Neural cell (in vitro differentiated cells): ENCODE results near the gene DENND5B. TPM values are rescaled to one million over a fixed set of nuclear protein-coding genes. Genes with fewer than 3 reads are reported as not detected.
A peak's percentile ranks its signal among the peaks of the same experiment; 100 is the strongest.

Source experiments
- H2AFZ ChIP-seq: fragments of 200-600, 300-800 bp; sonication (generic), shearing (Covaris generic); 2 replicates; pipeline ENCODE4 v1.6.0; 2014; ENCODE audit warnings: low read depth, mild to moderate bottlenecking, antibody characterized with exemption, low read length, moderate library complexity
- H3F3A ChIP-seq: fragments of 200-600 bp; shearing (Covaris generic); 2 replicates; pipeline ENCODE4 v1.6.1; 2016; ENCODE audit warnings: mild to moderate bottlenecking, moderate library complexity, mixed read lengths, antibody characterized with exemption, low read length; ENCODE audit not compliant: insufficient read depth, poor library complexity, severe bottlenecking
- H3K27ac ChIP-seq: fragments of 200-600, 300-800 bp; sonication (generic), shearing (Covaris generic); 2 replicates; pipeline ENCODE4 v1.5.1; 2014; ENCODE audit warnings: mild to moderate bottlenecking, low read length, moderate library complexity
- H3K27me3 ChIP-seq: fragments of 300-800, 200-600 bp; sonication (generic), shearing (Covaris generic); 2 replicates; pipeline ENCODE4 v1.6.0; 2014; ENCODE audit warnings: mild to moderate bottlenecking, low read depth, low read length, moderate library complexity; ENCODE audit not compliant: insufficient read depth
- H3K36me3 ChIP-seq: fragments of 300-800, 200-600 bp; sonication (generic), shearing (Covaris generic); 2 replicates; pipeline ENCODE4 v1.5.1; 2014; ENCODE audit warnings: mild to moderate bottlenecking, antibody characterized with exemption, low read length, moderate library complexity; ENCODE audit not compliant: insufficient read depth
- H3K4me2 ChIP-seq: fragments of 300-800, 200-600 bp; sonication (generic), shearing (Covaris generic); 2 replicates; pipeline ENCODE4 v1.6.0; 2014; ENCODE audit warnings: mild to moderate bottlenecking, low read length
- H3K4me3 ChIP-seq: fragments of 300-800, 200-600 bp; sonication (generic), shearing (Covaris generic); 2 replicates; pipeline ENCODE4 v1.5.1; 2014; ENCODE audit warnings: mild to moderate bottlenecking, low read length, moderate library complexity
- H3K79me2 ChIP-seq: fragments of 200-600 bp; shearing (Covaris generic); replicated peaks from 2 replicates; pipeline ENCODE4 v1.6.0; 2014; ENCODE audit warnings: mild to moderate bottlenecking, low read length, moderate library complexity; ENCODE audit not compliant: insufficient read depth
- H3K9ac ChIP-seq: fragments of 300-800, 200-600 bp; sonication (generic), shearing (Covaris generic); 2 replicates; pipeline ENCODE4 v1.6.1; 2016; ENCODE audit warnings: mild to moderate bottlenecking, low read length, mixed read lengths
- H3K9me2 ChIP-seq: fragments of 200-600 bp; shearing (Covaris generic); 2 replicates; pipeline ENCODE4 v1.6.1; 2016; ENCODE audit warnings: mild to moderate bottlenecking, low read length, mixed read lengths; ENCODE audit not compliant: insufficient read depth
- H3K9me3 ChIP-seq: fragments of 200-600, 300-800 bp; sonication (generic), shearing (Covaris generic); 2 replicates; pipeline ENCODE4 v1.6.1; 2016; ENCODE audit warnings: mild to moderate bottlenecking, mixed run types, low read length, moderate library complexity, mixed read lengths
- H4K20me1 ChIP-seq: fragments of 200-600 bp; shearing (Covaris generic); 2 replicates; pipeline ENCODE4 v1.6.1; 2016; ENCODE audit warnings: mild to moderate bottlenecking, mixed run types; ENCODE audit not compliant: insufficient read depth
- CTCF ChIP-seq: fragments of 450-650 bp; IDR thresholded peaks from 2 replicates; pipeline ENCODE4 v1.5.1; 2014; ENCODE audit warnings: antibody characterized with exemption, mild to moderate bottlenecking, moderate library complexity; ENCODE audit not compliant: poor library complexity, severe bottlenecking
- EP300 ChIP-seq: fragments of 450-650 bp; conservative IDR thresholded peaks from 2 replicates; pipeline ENCODE4 v1.6.1; 2014; ENCODE audit warnings: antibody characterized with exemption, mild to moderate bottlenecking, moderate library complexity; ENCODE audit not compliant: poor library complexity, severe bottlenecking
- EZH2 ChIP-seq: fragments of 200-600, 300-800 bp; shearing (Covaris generic), sonication (generic); IDR thresholded peaks from 2 replicates; pipeline ENCODE4 v1.6.1; 2014; ENCODE audit warnings: antibody characterized with exemption, low read length, borderline replicate concordance, mild to moderate bottlenecking; ENCODE audit not compliant: insufficient read depth, poor library complexity, severe bottlenecking
- MXI1 ChIP-seq: fragments of 450-650 bp; conservative IDR thresholded peaks from 2 replicates; pipeline ENCODE4 v1.6.1; 2014; ENCODE audit warnings: antibody characterized with exemption, mild to moderate bottlenecking; ENCODE audit not compliant: poor library complexity, severe bottlenecking
- POLR2AphosphoS5 ChIP-seq: IDR thresholded peaks from 2 replicates; pipeline ENCODE4 v1.6.1; 2012
- RAD21 ChIP-seq: fragments of 450-650 bp; conservative IDR thresholded peaks from 2 replicates; pipeline ENCODE4 v1.6.1; 2014; ENCODE audit warnings: antibody characterized with exemption, mild to moderate bottlenecking, moderate library complexity
- REST ChIP-seq: IDR thresholded peaks from 2 replicates; pipeline ENCODE4 v1.6.1; 2012; ENCODE audit warnings: borderline replicate concordance
- SMC3 ChIP-seq: fragments of 450-650 bp; conservative IDR thresholded peaks from 2 replicates; pipeline ENCODE4 v1.6.1; 2014; ENCODE audit warnings: antibody characterized with exemption, mild to moderate bottlenecking, moderate library complexity; ENCODE audit not compliant: poor library complexity
- TAF1 ChIP-seq: IDR thresholded peaks from 2 replicates; pipeline ENCODE4 v1.6.1; 2012; ENCODE audit warnings: low read depth
- polyA plus RNA-seq: library from polyadenylated mRNA; depleted of rRNA; stranded (reverse); fragments of >200 nt; gene quantifications from 2 replicates; pipeline ENCODE4 v1.2.3, GENCODE V29; 2014

Gene DENND5B
- polyA plus RNA-seq, 1 donor from 2014 or later: 23.8 TPM

- no peaks in the 10 kb centered on the region for H3K9me2 ChIP-seq
- H4K20me1 ChIP-seq: no peaks in the 10 kb centered on the region
- no peaks in the 10 kb centered on the region for H3F3A ChIP-seq
- TF ChIP-seq POLR2AphosphoS5 (no peak), REST (no peak), SMC3 (no peak), RAD21 (no peak), EP300 (no peak), TAF1 (no peak), MXI1 (no peak), EZH2 (no peak), CTCF (no peak)
- no peaks in the 10 kb centered on the region for H3K36me3 ChIP-seq
- no peak overlapping the region for H2AFZ ChIP-seq
- H3K79me2 ChIP-seq: no peaks in the 10 kb centered on the region
- H3K27ac ChIP-seq: no peak overlapping the region
- H3K27me3 ChIP-seq: no peaks in the 10 kb centered on the region
- H3K9me3 ChIP-seq: no peaks in the 10 kb centered on the region
- no peak overlapping the region for H3K9ac ChIP-seq
- no peak overlapping the region for H3K4me2 ChIP-seq
- no peak overlapping the region for H3K4me3 ChIP-seq
Observed at GRCh38 chr12:31456562-31456961, 134.4 kb downstream of the DENND5B start.

- peaks cover 4% of the 10 kb centered on the region for H3K36me3 ChIP-seq
- no peak overlapping the region for H3K4me2 ChIP-seq
- no peaks in the 10 kb centered on the region for H3K9me3 ChIP-seq
- H3K4me3 ChIP-seq: peak overlapping the region; percentile 42
- no peak overlapping the region for H2AFZ ChIP-seq
- TF ChIP-seq SMC3 (no peak), EZH2 (no peak), CTCF (peak; percentile 22), RAD21 (no peak), POLR2AphosphoS5 (peak; percentile 83), MXI1 (no peak), REST (peak; percentile 100), TAF1 (no peak), EP300 (peak; percentile 86)
- H3F3A ChIP-seq: no peaks in the 10 kb centered on the region
- H3K27ac ChIP-seq: peak overlapping the region; percentile 78
- H3K9ac ChIP-seq: peak overlapping the region; percentile 25
- no peaks in the 10 kb centered on the region for H3K79me2 ChIP-seq
- H4K20me1 ChIP-seq: no peaks in the 10 kb centered on the region
- no peaks in the 10 kb centered on the region for H3K9me2 ChIP-seq
- H3K27me3 ChIP-seq: no peaks in the 10 kb centered on the region
Observed at GRCh38 chr12:31444736-31445135, 146.2 kb downstream of the DENND5B start.
